ENCODE data around the gene RHBDD1. TPM values are rescaled to one million over a fixed set of nuclear protein-coding genes. Genes with fewer than 3 reads are reported as not detected.
A peak's percentile ranks its signal among the peaks of the same experiment; 100 is the strongest.
"Not testable (repeated sequence)": the region's sequence is repeated elsewhere in the genome, so short reads cannot be mapped to it uniquely, and the experiment has no call there.

RHBDD1 gene
- total RNA-seq, 1 donor from 2014 or later: 24.1 TPM

GRCh38 chr2:226799211-226799975 lies 36.5 kb upstream of the RHBDD1 start, which contains the start of gene IRS1:
Gene IRS1, minus strand, starts transcription at chr2:226799820. Its CDS starts 1,082 bp downstream, at chr2:226798738.
- FAIRE-seq (no peak), DNase-seq (ENCODE audit: low spot score in 2 of 2) (peak; percentile 66 to 75)

GRCh38 chr2:226799976-226800940 lies 35.6 kb upstream of the RHBDD1 start:
- DNase-seq (ENCODE audit: low spot score in 2 of 2) (peak in 1 of 2 donors; percentile 38), FAIRE-seq (no peak)

DNA sequence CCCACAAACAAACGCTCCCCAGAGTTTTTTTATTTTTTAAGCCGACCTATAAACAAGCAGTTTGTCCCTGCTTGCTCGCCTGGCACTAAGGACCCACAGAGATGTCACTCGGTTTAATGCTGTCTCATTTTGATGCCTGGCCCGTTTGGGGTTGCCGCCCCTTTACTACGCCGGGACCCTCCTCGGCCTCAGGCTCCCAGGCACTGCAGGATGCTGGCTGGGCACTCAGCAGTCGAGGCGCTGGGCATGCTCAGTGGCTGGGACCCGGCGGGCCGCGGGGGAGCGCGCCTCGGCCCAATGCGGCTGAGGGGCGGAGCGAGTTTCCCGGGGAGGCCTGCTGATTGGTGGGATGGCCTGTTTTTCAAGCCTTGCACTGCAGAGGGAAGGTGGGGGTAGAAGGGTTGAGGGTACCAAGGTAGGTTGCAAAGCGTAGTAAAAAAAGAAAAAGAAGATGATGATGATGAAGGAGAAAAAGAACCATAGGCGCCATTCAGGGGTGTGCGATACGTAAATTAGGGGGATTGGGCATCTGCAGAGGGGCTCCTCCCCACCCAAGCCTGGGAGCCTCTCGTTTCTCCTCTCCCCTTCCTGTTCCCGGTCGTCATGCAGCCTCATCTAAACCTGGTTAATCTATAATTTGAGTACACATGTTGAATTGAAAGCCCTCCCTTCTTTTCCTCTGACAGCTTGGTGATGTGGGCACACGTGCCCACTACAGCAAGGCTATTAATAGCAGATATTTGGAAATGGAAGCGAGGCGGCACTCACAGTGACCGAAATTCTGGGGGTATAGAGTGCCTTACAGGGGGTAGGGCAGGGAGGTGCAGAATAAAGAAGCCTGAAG lies 34.7 kb upstream of the RHBDD1 start:
- FAIRE-seq (no peak), DNase-seq (ENCODE audit: low spot score in 2 of 2) (peak; percentile 86 to 89)

DNA sequence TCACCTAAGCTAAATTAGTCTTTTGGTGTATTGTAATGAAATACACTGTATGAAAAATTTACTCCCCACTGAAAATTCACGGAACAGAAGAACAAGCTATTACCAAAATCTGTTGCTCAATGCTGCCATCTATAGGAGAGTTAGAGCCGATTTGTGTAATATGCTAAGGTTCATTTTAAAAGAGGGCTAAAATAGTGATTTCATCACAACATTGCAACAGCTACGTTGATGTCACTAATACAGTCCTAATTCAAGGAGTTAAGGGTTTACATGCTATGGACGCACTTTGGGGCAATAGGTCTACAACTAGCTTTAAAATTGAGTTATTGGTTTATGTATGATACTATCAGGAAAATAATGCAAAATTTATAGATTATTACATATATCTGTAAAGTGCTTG lies 33.3 kb upstream of the RHBDD1 start:
- DNase-seq (ENCODE audit: low spot score in 2 of 2) (peak; percentile 58), FAIRE-seq (peak; percentile 91)

DNA sequence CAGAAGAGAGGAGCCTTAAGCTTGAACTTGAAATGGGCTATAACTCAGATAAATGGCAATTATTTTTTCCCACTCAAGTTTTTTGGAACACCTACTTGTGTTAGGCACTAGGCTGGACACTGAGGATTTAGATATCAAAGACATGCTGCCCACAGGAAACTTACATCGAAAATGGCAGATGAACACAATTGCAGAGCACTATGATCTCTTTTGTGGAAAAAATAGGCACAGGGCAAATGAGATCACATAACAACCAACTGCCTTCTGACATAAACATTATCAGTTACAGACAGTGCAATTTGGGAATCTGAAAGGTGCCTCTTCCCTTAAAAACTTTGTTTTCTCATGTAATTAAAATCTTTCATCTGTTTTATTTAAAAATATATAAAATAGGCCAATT lies 32.4 kb upstream of the RHBDD1 start:
- DNase-seq (ENCODE audit: low spot score in 2 of 2): no peak
- FAIRE-seq: no peak

- DNase-seq (ENCODE audit: low spot score in 2 of 2) (no peak), FAIRE-seq (no peak)
These were observed 22.6 kb upstream of the RHBDD1 start for GRCh38 chr2:226813148-226813701.

DNA sequence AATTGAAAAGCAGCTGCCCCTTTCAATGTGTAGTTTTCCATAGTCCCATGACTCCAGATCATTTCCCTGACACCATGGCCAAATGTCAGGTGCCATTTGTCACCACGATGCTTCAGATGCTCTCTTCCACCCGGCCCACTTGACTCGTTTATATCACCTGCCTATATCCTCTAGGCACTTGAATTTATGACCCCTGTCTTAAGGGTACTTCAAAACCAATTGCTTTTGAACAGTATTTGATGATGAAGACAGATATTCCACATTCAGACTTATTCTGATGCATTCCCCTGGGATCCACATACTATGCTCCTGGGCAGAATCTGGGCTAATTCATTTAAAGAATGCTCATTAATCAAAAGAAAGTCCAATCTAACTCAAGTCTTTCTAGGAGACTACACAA lies 16.9 kb upstream of the RHBDD1 start:
- FAIRE-seq (no peak), DNase-seq (ENCODE audit: low spot score in 2 of 2) (no peak)

DNA sequence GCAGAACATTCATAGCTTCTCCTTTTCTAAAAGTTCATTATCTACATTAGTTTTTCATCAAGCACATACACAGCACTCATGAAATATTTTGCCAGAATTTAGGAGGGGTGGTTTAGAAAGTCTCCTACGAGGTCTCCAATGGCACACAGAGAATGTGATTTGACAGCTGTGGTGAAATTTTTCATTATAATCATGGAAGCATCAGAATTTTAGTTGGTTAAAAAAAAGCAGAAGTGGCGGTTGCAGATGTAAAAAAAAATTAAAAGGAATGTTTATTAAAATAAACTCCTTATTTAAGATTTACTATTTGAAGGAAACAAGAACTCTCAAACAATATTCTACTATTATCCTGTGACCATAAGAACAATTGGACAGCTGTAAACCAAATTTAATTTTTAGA lies 10.8 kb upstream of the RHBDD1 start:
- FAIRE-seq (no peak), DNase-seq (ENCODE audit: low spot score in 2 of 2) (no peak)

- no peak for FAIRE-seq
- no peak for DNase-seq (ENCODE audit: low spot score in 2 of 2)
These were observed 7.7 kb upstream of the RHBDD1 start for GRCh38 chr2:226828191-226828590.

DNA sequence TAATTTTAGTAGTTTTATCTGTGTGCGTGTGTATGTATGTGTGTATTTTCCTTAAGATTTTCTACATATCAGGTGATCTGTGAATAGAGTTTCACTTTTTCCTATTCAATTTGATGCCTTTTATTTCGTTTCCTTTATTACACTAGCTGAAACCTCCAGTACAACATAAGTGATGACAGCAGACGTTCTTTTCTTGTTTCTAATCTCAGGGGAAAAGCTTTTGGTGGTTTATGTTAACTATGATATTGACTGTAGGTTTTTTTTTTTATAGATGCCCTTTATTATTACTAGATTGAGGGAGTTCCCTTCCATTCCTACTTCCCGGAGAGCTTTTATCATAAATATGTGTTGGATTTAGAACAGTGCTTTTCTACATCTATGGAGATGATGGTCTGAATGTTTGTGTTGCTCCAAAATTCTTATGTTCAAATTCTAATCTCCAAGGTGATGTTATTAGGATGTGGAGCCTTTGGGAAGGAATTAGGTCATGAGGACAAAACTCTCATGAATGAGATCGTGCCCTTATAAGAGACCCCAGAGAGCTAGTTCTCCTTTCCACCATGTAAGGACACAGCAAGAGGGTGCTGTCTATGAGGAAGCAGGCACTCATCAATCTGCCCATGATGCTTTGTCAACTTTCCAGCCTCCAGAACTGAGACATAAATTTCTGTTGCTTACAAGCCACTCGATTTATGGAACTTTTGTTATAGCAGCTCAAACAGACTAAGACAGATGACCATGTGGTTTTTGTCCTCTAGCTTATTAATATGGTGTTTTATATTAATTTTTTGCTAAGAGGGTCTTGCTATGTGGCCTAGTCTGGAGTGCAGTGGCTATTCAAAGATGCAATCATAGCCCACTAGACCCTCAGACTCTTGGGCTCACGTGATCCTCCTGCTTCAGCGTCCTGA lies 5.9 kb upstream of the RHBDD1 start:
- FAIRE-seq: no peak
- DNase-seq (ENCODE audit: low spot score in 2 of 2): no peak

DNA sequence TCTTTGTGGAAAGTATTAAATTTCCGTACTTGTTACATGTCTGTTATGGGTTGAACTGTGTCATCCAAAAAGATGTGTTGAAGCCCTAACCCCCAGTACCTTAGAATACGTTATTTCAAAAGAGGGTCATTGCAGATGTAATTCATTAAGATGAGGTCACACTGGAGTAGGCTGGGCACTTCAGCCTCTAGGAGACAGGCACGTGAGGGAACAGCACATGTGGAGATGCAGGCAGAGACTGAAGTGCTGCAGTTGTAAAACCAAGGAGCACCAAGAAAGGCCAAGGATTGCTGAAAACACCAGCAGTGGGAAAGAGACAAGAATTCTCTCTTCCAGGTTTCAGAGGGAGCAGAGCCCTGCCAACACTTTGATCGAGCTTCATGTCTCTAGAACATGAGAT lies 4.6 kb upstream of the RHBDD1 start:
- FAIRE-seq (no peak), DNase-seq (ENCODE audit: low spot score in 2 of 2) (no peak)

DNA sequence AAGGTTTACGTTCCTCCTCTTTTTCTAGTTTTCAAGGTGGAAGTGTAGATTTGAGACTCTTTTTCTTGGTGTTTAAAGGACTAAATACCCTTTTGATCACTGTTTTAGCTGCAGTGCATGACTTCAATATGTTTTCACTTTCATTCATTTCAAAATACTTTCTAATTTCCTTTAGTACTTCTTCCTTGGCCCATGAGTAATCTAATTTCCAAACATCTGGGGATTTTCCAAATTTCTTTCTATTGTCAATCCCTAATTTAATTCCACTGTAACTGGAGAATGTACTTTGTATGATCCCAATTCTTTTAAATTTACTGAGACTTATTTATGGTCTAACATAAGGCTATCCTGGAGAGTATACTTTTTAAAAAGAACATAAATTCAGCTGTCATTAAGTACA lies 3.8 kb upstream of the RHBDD1 start:
- no peak for DNase-seq (ENCODE audit: low spot score in 2 of 2)
- no peak for FAIRE-seq

- FAIRE-seq; DNase-seq (ENCODE audit: low spot score in 2 of 2): not testable (repeated sequence)
These were observed 974 bp upstream of the RHBDD1 start for GRCh38 chr2:226834880-226835279.

- DNase-seq (ENCODE audit: low spot score in 2 of 2) (peak in 1 of 2 donors; percentile 36), FAIRE-seq (no peak)
These were observed 446 bp upstream of the RHBDD1 start for GRCh38 chr2:226835420-226835795.

DNA sequence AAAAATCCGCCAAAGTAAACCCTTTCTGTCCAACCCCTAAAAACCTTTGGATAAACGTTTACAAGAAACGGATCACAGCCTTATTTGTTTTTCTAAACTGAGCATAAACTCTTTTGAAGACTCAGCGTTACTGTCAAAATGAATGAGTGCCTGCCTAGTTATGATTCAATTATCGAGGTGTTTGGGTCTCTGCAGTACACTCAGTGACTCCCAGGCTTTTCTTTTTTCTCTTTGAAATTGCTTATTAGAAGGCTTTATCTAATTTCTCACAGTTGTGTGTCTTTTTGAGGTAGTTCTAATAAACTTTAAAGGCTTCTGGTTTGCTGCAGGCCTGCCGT lies 663 bp downstream of the RHBDD1 start:
- DNase-seq (ENCODE audit: low spot score in 2 of 2) (no peak), FAIRE-seq (no peak)

DNA sequence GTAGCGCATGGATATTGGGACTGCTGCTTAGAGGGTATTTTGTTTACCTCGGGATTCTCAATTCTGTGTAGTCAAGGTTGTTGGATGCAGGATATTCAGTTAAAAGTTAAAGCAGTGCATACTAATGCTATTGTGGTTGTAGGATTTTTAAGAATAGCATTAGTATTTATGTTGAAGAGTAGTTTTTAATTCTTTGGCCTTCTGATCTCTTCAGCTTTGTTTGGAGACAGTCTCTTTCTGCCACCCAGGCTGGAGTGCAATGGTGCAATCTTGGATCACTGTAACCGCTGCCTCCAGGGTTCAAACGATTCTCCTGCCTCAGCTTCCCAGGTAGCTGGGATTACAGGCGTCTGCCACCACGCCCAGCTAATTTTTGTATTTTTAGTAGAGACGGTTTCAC lies 1.5 kb downstream of the RHBDD1 start:
- no peak for DNase-seq (ENCODE audit: low spot score in 2 of 2)
- FAIRE-seq: no peak

DNA sequence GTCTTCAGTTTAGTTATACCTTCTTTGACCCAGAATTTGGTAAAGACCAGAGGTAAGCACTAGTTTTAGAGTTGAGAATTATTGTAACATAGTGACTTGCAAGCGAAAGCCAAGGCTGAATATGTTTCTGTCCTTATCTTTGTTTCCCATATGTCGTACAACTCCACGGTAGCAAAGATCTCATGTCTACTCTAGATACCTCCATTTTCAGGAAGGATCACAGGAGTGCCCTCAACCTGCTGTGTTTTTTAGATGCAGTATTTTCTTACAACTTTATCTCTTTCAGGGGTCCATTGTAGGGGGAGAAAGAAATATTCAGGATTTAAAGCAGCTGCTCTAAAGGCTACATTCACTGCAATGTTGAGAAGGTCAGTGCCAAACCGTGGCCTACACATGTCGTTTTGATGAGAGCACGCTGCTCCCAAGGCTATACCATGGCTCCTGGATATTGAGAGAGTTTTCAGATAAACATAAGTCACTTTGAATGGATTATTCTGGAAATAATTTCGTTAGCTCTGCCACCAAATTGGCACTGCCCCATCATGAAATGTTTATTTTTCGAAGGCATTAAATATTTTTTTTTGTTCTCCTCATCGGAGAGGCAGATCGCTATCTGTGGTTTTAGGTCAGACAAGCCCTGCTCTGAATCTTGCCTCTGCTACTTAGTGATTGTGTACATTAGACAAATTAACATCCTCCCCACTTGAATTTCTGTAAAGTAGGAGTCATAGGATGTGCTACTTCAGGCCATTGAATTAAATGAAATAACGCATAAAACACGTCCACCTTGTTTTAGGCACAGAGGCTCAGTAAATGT lies 2.1 kb downstream of the RHBDD1 start:
- FAIRE-seq: no peak
- DNase-seq (ENCODE audit: low spot score in 2 of 2): no peak

- no peak for DNase-seq (ENCODE audit: low spot score in 2 of 2)
- no peak for FAIRE-seq
These were observed 2.9 kb downstream of the RHBDD1 start for GRCh38 chr2:226838722-226839121.
